NB4 (cell line): ENCODE results near the gene TMEM14A.

ENCODE experiments used
- CTCF ChIP-seq: IDR thresholded peaks from one replicate; pipeline ENCODE4 v1.5.1; 2012; ENCODE audit warnings: low read depth, low read length
- MYC ChIP-seq: IDR thresholded peaks from 2 replicates; pipeline ENCODE4 v1.6.1; 2011; ENCODE audit warnings: low read depth, low read length

- TF ChIP-seq MYC = no peak
- TF ChIP-seq CTCF = no peak
Observed at GRCh38 chr6:52666523-52666922, 4.4 kb upstream of the TMEM14A start.
